ENCODE results near the gene FGFR2. TPM values are rescaled to one million over a fixed set of nuclear protein-coding genes. Genes with fewer than 3 reads are reported as not detected.

Gene FGFR2
- total RNA-seq, 2 experiments from 2014 or later, result not detected

- Mint-ChIP-seq H3K4me1 (ENCODE audit: low read depth) (no peaks in the 10 kb centered on the region), H3K4me3 (no peak overlapping the region), H3K27me3 (ENCODE audit: low read depth) (peaks cover 4% of the 10 kb centered on the region), H3K27ac (no peak overlapping the region), H3K9me3 (no peaks in the 10 kb centered on the region), H3K36me3 (ENCODE audit: low read depth) (no peaks in the 10 kb centered on the region)
- CTCF ChIA-PET, result interaction anchor here (0.5 kb wide), 1 partner anchor 644 kb away, joined by 4 read pairs; no protein-coding TSS in a partner anchor
- DNase-seq, result no peak
- intact Hi-C loops (cut with micrococcal nuclease), result no loop called here
Observed at GRCh38 chr10:121519411-121519810, 78.8 kb downstream of the FGFR2 start.

DNA sequence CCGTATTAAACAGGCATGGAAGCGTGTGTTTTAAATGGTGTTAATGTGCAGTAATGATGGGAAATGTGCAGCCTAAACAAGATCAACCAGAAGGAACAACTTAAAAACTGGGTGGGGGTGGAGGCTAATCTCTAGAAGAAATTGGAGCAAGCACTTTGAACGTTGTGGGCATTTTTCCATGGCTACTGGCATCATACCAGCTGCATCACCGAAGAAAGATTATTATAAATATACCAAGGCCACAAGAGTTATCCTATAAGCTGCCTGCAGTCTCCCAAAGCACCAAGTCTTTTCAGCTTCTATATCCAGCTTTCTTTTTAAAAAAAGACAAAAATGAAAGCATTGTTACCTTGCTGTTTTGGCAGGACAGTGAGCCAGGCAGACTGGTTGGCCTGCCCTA lies 79.9 kb downstream of the FGFR2 start:
- Mint-ChIP-seq H3K4me3 (no peak overlapping the region), H3K36me3 (ENCODE audit: low read depth) (no peaks in the 10 kb centered on the region), H3K9me3 (peaks cover 2% of the 10 kb centered on the region), H3K4me1 (ENCODE audit: low read depth) (no peaks in the 10 kb centered on the region), H3K27ac (no peak overlapping the region), H3K27me3 (ENCODE audit: low read depth) (peaks cover 7% of the 10 kb centered on the region)
- DNase-seq, result no peak
- CTCF ChIA-PET, result no interaction called here
- intact Hi-C loops (cut with micrococcal nuclease), result no loop called here

GRCh38 chr10:121516093-121516865 lies 82.0 kb downstream of the FGFR2 start:
- Mint-ChIP-seq H3K9me3 (peaks cover 2% of the 10 kb centered on the region), H3K4me3 (no peak overlapping the region), H3K36me3 (ENCODE audit: low read depth) (no peaks in the 10 kb centered on the region), H3K27ac (no peak overlapping the region), H3K4me1 (ENCODE audit: low read depth) (no peaks in the 10 kb centered on the region), H3K27me3 (ENCODE audit: low read depth) (peaks cover 7% of the 10 kb centered on the region)
- no peak for DNase-seq
- intact Hi-C loops (cut with micrococcal nuclease), result no loop called here
- CTCF ChIA-PET, result no interaction called here

DNA sequence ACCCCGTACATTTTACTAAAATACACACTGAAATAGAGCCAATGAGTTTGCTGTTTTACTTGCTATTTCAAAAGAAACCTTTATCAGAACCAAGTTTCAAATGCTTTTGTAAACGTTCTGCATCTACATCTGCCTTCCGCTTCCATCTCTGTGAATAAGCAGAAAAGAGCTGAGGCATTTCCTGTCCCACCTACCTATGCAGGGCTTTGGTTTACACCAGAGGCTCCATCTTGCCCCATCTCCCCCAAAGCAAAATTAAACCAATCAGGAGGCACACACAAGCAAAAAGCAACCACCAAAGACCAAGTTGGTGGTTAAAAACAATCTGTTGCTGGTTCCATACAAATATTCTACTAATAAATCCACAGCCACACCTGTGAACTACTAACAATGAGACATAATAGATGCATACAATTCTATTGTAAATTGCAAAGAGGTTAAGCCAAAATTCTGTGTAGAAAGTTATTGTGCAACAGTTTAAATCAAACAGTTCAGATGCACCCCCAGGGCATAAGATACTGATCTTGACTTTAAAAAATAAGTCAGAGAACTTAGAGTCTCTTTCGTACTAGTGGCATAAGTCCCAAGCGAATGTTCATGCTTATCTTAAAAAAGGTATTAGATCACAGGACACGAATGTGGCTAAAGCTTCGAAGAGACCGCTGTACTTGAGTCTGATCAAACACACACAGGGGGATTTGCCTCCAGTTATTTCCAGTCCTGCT lies 83.9 kb downstream of the FGFR2 start:
- CTCF ChIA-PET, result no interaction called here
- peaks cover 2% of the 10 kb centered on the region for H3K27me3 Mint-ChIP-seq (ENCODE audit: low read depth)

DNA sequence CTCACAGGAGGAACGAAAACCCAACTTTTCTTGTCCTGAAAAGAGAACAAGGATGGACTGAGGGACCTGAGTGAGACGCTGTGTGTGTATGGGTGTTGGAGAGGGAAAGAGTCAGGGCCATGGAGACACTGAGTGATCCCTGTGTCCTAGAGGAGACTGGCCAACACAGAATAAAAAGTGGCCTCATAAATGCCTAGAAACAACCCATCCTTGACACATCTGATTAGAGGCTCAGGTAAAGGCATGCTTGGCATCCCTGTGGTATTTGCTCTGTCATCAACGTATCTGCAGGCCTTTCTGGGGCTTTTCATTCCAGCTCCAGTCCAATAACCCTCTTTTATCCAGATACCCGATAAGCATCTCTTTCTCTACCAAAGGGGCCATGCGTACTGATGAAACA lies 86.3 kb downstream of the FGFR2 start:
- CTCF ChIA-PET, result no interaction called here
- Mint-ChIP-seq H3K4me1 (ENCODE audit: low read depth) (no peaks in the 10 kb centered on the region), H3K27ac (no peak overlapping the region), H3K4me3 (no peak overlapping the region), H3K9me3 (peaks cover 2% of the 10 kb centered on the region), H3K27me3 (ENCODE audit: low read depth) (peaks cover 2% of the 10 kb centered on the region), H3K36me3 (ENCODE audit: low read depth) (no peaks in the 10 kb centered on the region)
- DNase-seq, result no peak
- intact Hi-C loops (cut with micrococcal nuclease), result no loop called here

More for the DNA sequence above, 83.9 kb downstream of the FGFR2 start:
- Mint-ChIP-seq H3K4me1 (ENCODE audit: low read depth) (no peaks in the 10 kb centered on the region), H3K36me3 (ENCODE audit: low read depth) (no peaks in the 10 kb centered on the region), H3K27ac (no peak overlapping the region), H3K9me3 (peaks cover 2% of the 10 kb centered on the region), H3K4me3 (no peak overlapping the region)
- intact Hi-C loops (cut with micrococcal nuclease), result no loop called here
- DNase-seq, result no peak

- H3K27ac Mint-ChIP-seq, result no peak overlapping the region
- CTCF ChIA-PET, result no interaction called here
- peaks cover 2% of the 10 kb centered on the region for H3K27me3 Mint-ChIP-seq (ENCODE audit: low read depth)
- peaks cover 2% of the 10 kb centered on the region for H3K9me3 Mint-ChIP-seq
- H3K36me3 Mint-ChIP-seq (ENCODE audit: low read depth), result no peaks in the 10 kb centered on the region
- no peak overlapping the region for H3K4me3 Mint-ChIP-seq
- intact Hi-C loops (cut with micrococcal nuclease), result no loop called here
- no peaks in the 10 kb centered on the region for H3K4me1 Mint-ChIP-seq (ENCODE audit: low read depth)
- DNase-seq, result no peak
Observed at GRCh38 chr10:121511460-121511859, 86.8 kb downstream of the FGFR2 start.

DNA sequence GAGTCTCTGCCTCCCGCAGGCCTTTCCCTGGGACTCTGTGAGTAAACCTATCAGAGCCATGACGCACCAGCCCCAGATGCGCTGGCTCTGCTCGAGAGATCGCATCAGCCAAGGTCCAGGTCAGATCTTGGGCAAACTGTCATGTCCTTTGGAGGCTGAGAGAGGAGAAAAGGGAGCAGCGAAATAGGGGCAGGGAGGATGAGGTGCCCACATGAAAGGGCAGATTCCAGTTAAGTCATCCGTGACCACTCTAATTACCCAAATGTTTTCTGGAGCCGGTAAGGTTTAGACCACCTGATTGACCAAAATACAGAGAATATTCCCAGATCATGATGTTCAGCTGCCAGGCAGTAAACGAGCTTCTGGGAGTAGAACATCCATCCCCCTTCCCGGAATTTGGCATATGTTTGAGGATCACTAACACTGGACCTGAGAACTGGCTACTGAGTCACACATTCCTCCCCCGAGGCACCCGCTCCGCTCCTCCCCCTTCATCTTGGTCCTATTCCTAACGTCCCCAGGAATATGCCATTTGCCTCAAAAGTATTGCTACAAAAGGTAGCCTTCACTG lies 88.0 kb downstream of the FGFR2 start:
- Mint-ChIP-seq H3K4me3 (no peak overlapping the region), H3K4me1 (ENCODE audit: low read depth) (no peaks in the 10 kb centered on the region), H3K27ac (no peak overlapping the region), H3K27me3 (ENCODE audit: low read depth) (peaks cover 2% of the 10 kb centered on the region), H3K9me3 (peaks cover 2% of the 10 kb centered on the region), H3K36me3 (ENCODE audit: low read depth) (no peaks in the 10 kb centered on the region)
- intact Hi-C loops (cut with micrococcal nuclease), result no loop called here
- CTCF ChIA-PET, result no interaction called here
- no peak for DNase-seq

GRCh38 chr10:121509796-121510195 lies 88.4 kb downstream of the FGFR2 start:
- no peaks in the 10 kb centered on the region for H3K36me3 Mint-ChIP-seq (ENCODE audit: low read depth)
- no peaks in the 10 kb centered on the region for H3K4me1 Mint-ChIP-seq (ENCODE audit: low read depth)
- H3K4me3 Mint-ChIP-seq, result no peak overlapping the region
- H3K27me3 Mint-ChIP-seq (ENCODE audit: low read depth), result peaks cover 2% of the 10 kb centered on the region
- peaks cover 2% of the 10 kb centered on the region for H3K9me3 Mint-ChIP-seq
- DNase-seq, result no peak
- no peak overlapping the region for H3K27ac Mint-ChIP-seq
- CTCF ChIA-PET, result no interaction called here
- intact Hi-C loops (cut with micrococcal nuclease), result no loop called here

- H3K4me1 Mint-ChIP-seq (ENCODE audit: low read depth), result no peaks in the 10 kb centered on the region
- H3K27me3 Mint-ChIP-seq (ENCODE audit: low read depth), result peaks cover under 1% of the 10 kb centered on the region
- no peak overlapping the region for H3K4me3 Mint-ChIP-seq
- no peak overlapping the region for H3K27ac Mint-ChIP-seq
- peaks cover under 1% of the 10 kb centered on the region for H3K9me3 Mint-ChIP-seq
- DNase-seq, result no peak
- no peaks in the 10 kb centered on the region for H3K36me3 Mint-ChIP-seq (ENCODE audit: low read depth)
- CTCF ChIA-PET, result no interaction called here
- intact Hi-C loops (cut with micrococcal nuclease), result no loop called here
Observed at GRCh38 chr10:121509112-121509511, 89.1 kb downstream of the FGFR2 start.

- no peaks in the 10 kb centered on the region for H3K27me3 Mint-ChIP-seq (ENCODE audit: low read depth)
- intact Hi-C loops (cut with micrococcal nuclease), result no loop called here
- CTCF ChIA-PET, result no interaction called here
- no peaks in the 10 kb centered on the region for H3K4me1 Mint-ChIP-seq (ENCODE audit: low read depth)
- no peak overlapping the region for H3K4me3 Mint-ChIP-seq
- H3K36me3 Mint-ChIP-seq (ENCODE audit: low read depth), result no peaks in the 10 kb centered on the region
- no peak for DNase-seq
- H3K27ac Mint-ChIP-seq, result no peak overlapping the region
- H3K9me3 Mint-ChIP-seq, result no peaks in the 10 kb centered on the region
Observed at GRCh38 chr10:121503587-121504051, 94.6 kb downstream of the FGFR2 start.

- Mint-ChIP-seq H3K27ac (no peak overlapping the region), H3K27me3 (ENCODE audit: low read depth) (no peaks in the 10 kb centered on the region), H3K4me3 (no peak overlapping the region), H3K36me3 (ENCODE audit: low read depth) (no peaks in the 10 kb centered on the region), H3K4me1 (ENCODE audit: low read depth) (no peaks in the 10 kb centered on the region), H3K9me3 (no peaks in the 10 kb centered on the region)
- DNase-seq, result no peak
- intact Hi-C loops (cut with micrococcal nuclease), result no loop called here
- CTCF ChIA-PET, result no interaction called here
Observed at GRCh38 chr10:121501796-121502195, 96.4 kb downstream of the FGFR2 start.

GRCh38 chr10:121500701-121501332 lies 97.4 kb downstream of the FGFR2 start:
- H3K27ac Mint-ChIP-seq, result no peak overlapping the region
- no peaks in the 10 kb centered on the region for H3K27me3 Mint-ChIP-seq (ENCODE audit: low read depth)
- H3K9me3 Mint-ChIP-seq, result no peaks in the 10 kb centered on the region
- CTCF ChIA-PET, result no interaction called here
- H3K4me3 Mint-ChIP-seq, result no peak overlapping the region
- H3K4me1 Mint-ChIP-seq (ENCODE audit: low read depth), result no peaks in the 10 kb centered on the region
- no peak for DNase-seq
- intact Hi-C loops (cut with micrococcal nuclease), result no loop called here
- H3K36me3 Mint-ChIP-seq (ENCODE audit: low read depth), result no peaks in the 10 kb centered on the region
